GM12878 (cell line): Measurements from ENCODE around the gene SMCO4.

Source experiments
- BHLHE40 ChIP-seq, 2 experiments: fragments of 450-650 bp in 1 of 2; IDR thresholded peaks; 2 replicates each; pipeline ENCODE4 v1.6.1; 2011 to 2017; ENCODE audit warnings: low read depth in 2 of 2, borderline replicate concordance in 1 of 2, improper control_type of control experiment in 1 of 2, low read length in 1 of 2, mild to moderate bottlenecking in 1 of 2
- CTCF ChIP-seq, 3 experiments: IDR thresholded peaks in 2 of 3; conservative IDR thresholded peaks in 1 of 3; 2 replicates each; pipeline ENCODE4 v1.5.1; 2011; ENCODE audit warnings: low read depth in 3 of 3, low read length in 3 of 3, mild to moderate bottlenecking in 3 of 3, control low read depth in 2 of 3, moderate library complexity in 2 of 3, inconsistent platforms in 1 of 3, mixed read lengths in 1 of 3; ENCODE audit not compliant: control insufficient read depth in 2 of 3, insufficient read depth in 1 of 3; ENCODE audit errors: extremely low read depth in 1 of 3
- FOXM1 ChIP-seq: IDR thresholded peaks from 2 replicates; pipeline ENCODE4 v1.6.1; 2012; ENCODE audit warnings: low read depth, mild to moderate bottlenecking, inconsistent platforms, low read length, moderate library complexity
- POLR2A ChIP-seq: IDR thresholded peaks from 2 replicates; pipeline ENCODE4 v1.6.1; 2011; ENCODE audit warnings: low read depth, mild to moderate bottlenecking, low read length
- POLR2AphosphoS5 ChIP-seq: IDR thresholded peaks from 2 replicates; pipeline ENCODE4 v1.6.1; 2011; ENCODE audit warnings: mild to moderate bottlenecking, low read length, inconsistent platforms
- RAD21 ChIP-seq: IDR thresholded peaks from 2 replicates; pipeline ENCODE4 v1.6.1; 2011; ENCODE audit warnings: mild to moderate bottlenecking, low read depth, low read length, moderate library complexity; ENCODE audit not compliant: insufficient read depth
- RAD51 ChIP-seq: fragments of 450-650 bp; IDR thresholded peaks from 2 replicates; pipeline ENCODE4 v1.6.1; 2016; ENCODE audit warnings: moderate library complexity, mild to moderate bottlenecking, inconsistent platforms
- RCOR1 ChIP-seq: conservative IDR thresholded peaks from 2 replicates; pipeline ENCODE4 v1.6.1; 2012; ENCODE audit warnings: low read depth, low read length, improper control_type of control experiment
- TF ChIP-seq, protein P1 (sequence below): IDR thresholded peaks from 2 replicates; pipeline ENCODE4 v1.6.1; 2011; ENCODE audit warnings: borderline replicate concordance, low read depth, mild to moderate bottlenecking, moderate library complexity, mixed read lengths, low read length; ENCODE audit not compliant: insufficient read depth; ENCODE audit errors: extremely low read length
- TF ChIP-seq, protein P2 (sequence below): fragments of 450-650 bp; IDR thresholded peaks from 2 replicates; pipeline ENCODE4 v1.6.1; 2016; ENCODE audit warnings: mild to moderate bottlenecking

GRCh38 chr11:93528757-93529645, 14.2 kb downstream of the SMCO4 start:
- TF ChIP-seq POLR2AphosphoS5 = no peak
- TF ChIP-seq RAD21 = no peak
- no peak for TF ChIP-seq FOXM1
- TF ChIP-seq, protein P1, sequence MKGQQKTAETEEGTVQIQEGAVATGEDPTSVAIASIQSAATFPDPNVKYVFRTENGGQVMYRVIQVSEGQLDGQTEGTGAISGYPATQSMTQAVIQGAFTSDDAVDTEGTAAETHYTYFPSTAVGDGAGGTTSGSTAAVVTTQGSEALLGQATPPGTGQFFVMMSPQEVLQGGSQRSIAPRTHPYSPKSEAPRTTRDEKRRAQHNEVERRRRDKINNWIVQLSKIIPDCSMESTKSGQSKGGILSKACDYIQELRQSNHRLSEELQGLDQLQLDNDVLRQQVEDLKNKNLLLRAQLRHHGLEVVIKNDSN = no peak
- no peak for TF ChIP-seq BHLHE40 (IDR thresholded peaks at IDR 0.05; ENCODE audit: borderline replicate concordance in 1 of 2, low read depth in 2 of 2, low read length in 1 of 2)
- TF ChIP-seq POLR2A = no peak
- no peak for TF ChIP-seq CTCF (IDR thresholded peaks at IDR 0.05 in 2 of 3, conservative IDR thresholded peaks at IDR 0.05 in 1 of 3; ENCODE audit: control insufficient read depth in 2 of 3, extremely low read depth in 1 of 3, insufficient read depth in 1 of 3, low read depth in 3 of 3, low read length in 3 of 3)
- no peak for TF ChIP-seq RAD51
- TF ChIP-seq, protein P2, sequence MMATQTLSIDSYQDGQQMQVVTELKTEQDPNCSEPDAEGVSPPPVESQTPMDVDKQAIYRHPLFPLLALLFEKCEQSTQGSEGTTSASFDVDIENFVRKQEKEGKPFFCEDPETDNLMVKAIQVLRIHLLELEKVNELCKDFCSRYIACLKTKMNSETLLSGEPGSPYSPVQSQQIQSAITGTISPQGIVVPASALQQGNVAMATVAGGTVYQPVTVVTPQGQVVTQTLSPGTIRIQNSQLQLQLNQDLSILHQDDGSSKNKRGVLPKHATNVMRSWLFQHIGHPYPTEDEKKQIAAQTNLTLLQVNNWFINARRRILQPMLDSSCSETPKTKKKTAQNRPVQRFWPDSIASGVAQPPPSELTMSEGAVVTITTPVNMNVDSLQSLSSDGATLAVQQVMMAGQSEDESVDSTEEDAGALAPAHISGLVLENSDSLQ = no peak; the same call in 1 of the 2 replicates
- no peak for TF ChIP-seq RCOR1
